Ramos (cell line): Measurements from ENCODE around the gene CCL27.

Experiments used
- in situ Hi-C: fragments of 300-500 bp; cut with MboI; formaldehyde crosslinking; loops from one replicate; pipeline ENCODE4 v1.14.3; 2022; ENCODE audit warnings: low sequenced_read_pairs; ENCODE audit not compliant: unreplicated experiment

CCL27 gene

GRCh38 chr9:34685591-34685990, 23.1 kb upstream of the CCL27 start:
- in situ Hi-C loops, result no loop called here

- in situ Hi-C loops, result no loop called here
These were observed 22.4 kb upstream of the CCL27 start for GRCh38 chr9:34684816-34685215.

- in situ Hi-C loops, result no loop called here
These were observed 21.7 kb upstream of the CCL27 start for GRCh38 chr9:34684145-34684544.

- in situ Hi-C loops, result no loop called here
These were observed 13.4 kb upstream of the CCL27 start for GRCh38 chr9:34675869-34676268.

- in situ Hi-C loops, result no loop called here
These were observed 12.7 kb upstream of the CCL27 start for GRCh38 chr9:34675048-34675714.

- in situ Hi-C loops, result no loop called here
These were observed 12.0 kb upstream of the CCL27 start for GRCh38 chr9:34674440-34674839.

- in situ Hi-C loops, result no loop called here
These were observed 8.8 kb upstream of the CCL27 start for GRCh38 chr9:34671307-34671706.

- in situ Hi-C loops, result no loop called here
These were observed 7.5 kb upstream of the CCL27 start for GRCh38 chr9:34669809-34670562.

- in situ Hi-C loops, result no loop called here
These were observed 3.2 kb upstream of the CCL27 start for GRCh38 chr9:34665381-34666250.

GRCh38 chr9:34665067-34665380, 2.6 kb upstream of the CCL27 start:
- in situ Hi-C loops, result no loop called here

- in situ Hi-C loops, result no loop called here
These were observed 2.0 kb upstream of the CCL27 start for GRCh38 chr9:34664281-34665066.

GRCh38 chr9:34663303-34663605, 797 bp upstream of the CCL27 start:
- in situ Hi-C loops, result no loop called here

GRCh38 chr9:34659592-34660253, 2.7 kb downstream of the CCL27 start:
- in situ Hi-C loops, result no loop called here

GRCh38 chr9:34658461-34658860, 4.0 kb downstream of the CCL27 start:
- in situ Hi-C loops, result no loop called here

- in situ Hi-C loops, result no loop called here
These were observed 5.5 kb downstream of the CCL27 start for GRCh38 chr9:34656992-34657391.

- in situ Hi-C loops, result no loop called here
These were observed 7.1 kb downstream of the CCL27 start for GRCh38 chr9:34655394-34655793.

GRCh38 chr9:34654323-34655051, 8.0 kb downstream of the CCL27 start:
- in situ Hi-C loops, result no loop called here

GRCh38 chr9:34653151-34654072, 9.0 kb downstream of the CCL27 start:
- in situ Hi-C loops, result no loop called here
